Activated naive CD8-positive, alpha-beta T cell treated with anti-CD3 and anti-CD28 coated beads, Interleukin-2, amount 10 ng/mL, durations not matched to agents 7 days and 5 days (primary cell): ENCODE measurements around the gene CCDC102A. TPM values are rescaled to one million over a fixed set of nuclear protein-coding genes. Genes with fewer than 3 reads are reported as not detected.
A peak's percentile ranks its signal among the peaks of the same experiment; 100 is the strongest.
"Not testable (repeated sequence)": the region's sequence is repeated elsewhere in the genome, so short reads cannot be mapped to it uniquely, and the experiment has no call there.

ENCODE experiments used
- ATAC-seq: fragments of 150-1000 bp; cut with Tn5 transposase; one replicate; pipeline ENCODE4 v1.10.0; 2021; ENCODE audit warnings: low read depth, moderate library complexity
- POLR2A ChIA-PET: fragments of 350-600 bp; sonication (Branson Sonifier 250); formaldehyde crosslinking; loops from one replicate; lab custom pipeline; 2021; ENCODE audit warnings: antibody characterized with exemption; lab: Charles Lee
- DNase-seq: peaks from one replicate; pipeline ENCODE4 v3.0.0; 2021
- H3K27ac Mint-ChIP-seq: one replicate; pipeline ENCODE4 v1.8.0; 2022; ENCODE audit warnings: mild to moderate bottlenecking, mixed read lengths
- H3K27me3 Mint-ChIP-seq: one replicate; pipeline ENCODE4 v1.8.0; 2022; ENCODE audit warnings: mild to moderate bottlenecking, moderate library complexity, mixed read lengths
- H3K36me3 Mint-ChIP-seq: one replicate; pipeline ENCODE4 v1.8.0; 2021; ENCODE audit warnings: mild to moderate bottlenecking, mixed read lengths
- H3K4me1 Mint-ChIP-seq: one replicate; pipeline ENCODE4 v1.8.0; 2021; ENCODE audit warnings: mixed read lengths
- H3K4me3 Mint-ChIP-seq: one replicate; pipeline ENCODE4 v1.8.0; 2022; ENCODE audit warnings: mild to moderate bottlenecking, moderate library complexity, mixed read lengths
- H3K9me3 Mint-ChIP-seq: one replicate; pipeline ENCODE4 v1.8.0; 2021; ENCODE audit warnings: mixed read lengths
- total RNA-seq, 2 experiments: library from RNA; stranded (reverse); gene quantifications; one replicate each; pipeline ENCODE4 v1.2.3, GENCODE V29; 2021

The CCDC102A gene
- total RNA-seq, 2 experiments from 2014 or later = 11.3 to 15.1 TPM

DNA sequence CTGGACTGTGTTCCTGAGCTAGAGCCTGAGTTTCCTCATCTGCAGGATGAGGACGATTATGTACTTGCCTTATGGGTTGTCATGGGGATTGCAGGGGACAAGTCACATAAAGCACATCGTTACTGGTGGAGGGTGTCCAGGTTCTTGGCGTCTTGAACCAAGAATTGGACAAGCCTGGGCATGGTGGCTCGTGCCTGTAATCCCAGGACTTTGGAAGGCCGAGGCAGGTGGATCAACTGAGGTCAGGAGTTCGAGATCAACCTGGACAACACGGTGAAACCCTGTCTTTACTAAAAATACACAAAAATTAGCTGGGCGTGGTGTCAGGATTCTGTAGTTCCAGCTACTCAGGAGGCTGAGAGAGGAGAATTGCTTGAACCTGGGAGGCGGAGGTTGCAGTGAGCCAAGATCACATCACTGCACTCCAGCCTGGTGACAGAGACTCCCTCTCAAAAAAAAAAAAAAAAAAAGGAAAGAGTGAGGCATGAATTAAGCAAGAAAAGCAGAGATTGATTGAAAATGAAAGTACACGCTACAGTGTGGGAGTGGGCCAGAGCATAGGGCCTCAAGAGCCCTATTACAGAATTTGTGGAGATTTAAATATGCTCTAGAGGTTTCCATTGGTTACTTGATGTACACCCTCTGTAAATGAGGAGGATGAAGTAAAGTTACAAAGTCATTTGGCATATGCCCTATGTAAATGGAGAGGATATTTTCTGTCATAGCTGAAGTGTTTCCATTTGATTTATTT is 36.8 kb upstream of the CCDC102A start:
- H3K27ac Mint-ChIP-seq = no peak overlapping the region
- no peak for DNase-seq
- H3K4me1 Mint-ChIP-seq = peaks cover 28% of the 10 kb centered on the region
- H3K9me3 Mint-ChIP-seq = peaks cover 10% of the 10 kb centered on the region
- no peak overlapping the region for H3K4me3 Mint-ChIP-seq
- no peaks in the 10 kb centered on the region for H3K27me3 Mint-ChIP-seq
- H3K36me3 Mint-ChIP-seq = peaks cover 27% of the 10 kb centered on the region
- ATAC-seq = no peak
- POLR2A ChIA-PET = interaction anchor here (0.7 kb wide), 1 partner anchor 16 kb away, joined by 5 read pairs; no protein-coding TSS in a partner anchor

DNA sequence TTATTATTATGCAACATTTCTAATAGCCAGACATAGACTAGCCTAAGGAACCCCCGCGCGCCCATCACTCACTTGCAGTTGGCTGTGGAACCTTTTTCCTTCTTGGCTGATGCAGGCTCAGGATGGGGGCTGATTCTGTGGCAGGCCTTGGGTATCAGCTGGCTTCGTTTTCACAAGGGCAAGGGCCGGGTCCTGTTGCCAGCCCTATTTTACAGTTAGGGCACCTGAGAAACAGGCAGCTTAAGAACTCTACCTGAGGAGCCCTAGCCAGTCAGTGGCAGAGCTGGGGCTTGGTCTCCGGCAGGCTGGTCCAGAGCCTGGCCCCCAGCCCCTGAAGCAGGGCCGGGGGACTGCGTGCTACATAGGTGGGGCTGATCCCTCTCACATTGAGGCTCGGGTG is 34.7 kb upstream of the CCDC102A start:
- no peaks in the 10 kb centered on the region for H3K27me3 Mint-ChIP-seq
- no peak overlapping the region for H3K4me3 Mint-ChIP-seq
- H3K36me3 Mint-ChIP-seq = peaks cover 29% of the 10 kb centered on the region
- ATAC-seq = no peak
- DNase-seq = no peak
- H3K27ac Mint-ChIP-seq = no peak overlapping the region
- peaks cover 10% of the 10 kb centered on the region for H3K9me3 Mint-ChIP-seq
- POLR2A ChIA-PET = no interaction called here
- H3K4me1 Mint-ChIP-seq = peaks cover 8% of the 10 kb centered on the region

DNA sequence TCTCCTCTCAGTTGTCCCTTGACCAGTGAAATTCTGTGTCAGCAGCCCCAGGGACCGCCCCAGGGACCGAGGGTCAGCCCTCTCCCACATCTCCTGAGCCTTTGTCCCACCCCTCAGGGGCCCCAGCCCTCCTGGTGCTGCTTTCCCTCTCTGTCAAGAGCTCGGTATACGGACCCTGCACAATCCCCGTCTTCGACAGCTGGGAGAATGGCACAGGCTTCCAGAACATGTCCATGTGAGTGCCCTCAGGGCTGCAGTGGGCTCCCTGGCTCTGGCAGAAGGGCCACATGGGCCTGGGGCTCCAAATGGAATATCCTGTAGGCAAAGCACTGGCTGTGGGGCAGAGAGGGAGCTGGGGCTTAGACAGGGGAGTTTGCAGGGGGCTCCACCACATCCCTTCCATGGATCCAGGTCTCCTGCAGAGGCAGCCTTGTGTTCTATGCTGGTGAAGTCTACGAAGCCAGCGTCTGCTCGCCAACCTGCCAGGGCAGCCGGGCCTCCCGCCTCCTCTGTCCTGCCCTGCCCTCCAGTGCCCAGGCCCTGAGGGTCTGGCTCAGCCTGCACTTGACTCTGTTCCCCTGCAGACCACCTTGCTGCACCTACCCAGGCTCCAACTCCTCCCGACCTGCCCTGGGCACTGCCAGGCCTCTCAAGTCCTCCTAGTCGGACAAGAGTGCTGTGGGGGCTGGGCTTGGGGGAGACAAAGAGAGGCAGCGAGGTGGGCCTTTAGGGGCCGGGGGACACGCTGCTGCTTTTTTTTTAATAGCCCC is 34.1 kb upstream of the CCDC102A start:
- ATAC-seq = no peak
- Mint-ChIP-seq H3K36me3 (peaks cover 33% of the 10 kb centered on the region), H3K4me1 (peaks cover 7% of the 10 kb centered on the region), H3K9me3 (peaks cover 10% of the 10 kb centered on the region), H3K27ac (no peak overlapping the region), H3K27me3 (no peaks in the 10 kb centered on the region), H3K4me3 (no peak overlapping the region)
- DNase-seq = no peak
- POLR2A ChIA-PET = no interaction called here

DNA sequence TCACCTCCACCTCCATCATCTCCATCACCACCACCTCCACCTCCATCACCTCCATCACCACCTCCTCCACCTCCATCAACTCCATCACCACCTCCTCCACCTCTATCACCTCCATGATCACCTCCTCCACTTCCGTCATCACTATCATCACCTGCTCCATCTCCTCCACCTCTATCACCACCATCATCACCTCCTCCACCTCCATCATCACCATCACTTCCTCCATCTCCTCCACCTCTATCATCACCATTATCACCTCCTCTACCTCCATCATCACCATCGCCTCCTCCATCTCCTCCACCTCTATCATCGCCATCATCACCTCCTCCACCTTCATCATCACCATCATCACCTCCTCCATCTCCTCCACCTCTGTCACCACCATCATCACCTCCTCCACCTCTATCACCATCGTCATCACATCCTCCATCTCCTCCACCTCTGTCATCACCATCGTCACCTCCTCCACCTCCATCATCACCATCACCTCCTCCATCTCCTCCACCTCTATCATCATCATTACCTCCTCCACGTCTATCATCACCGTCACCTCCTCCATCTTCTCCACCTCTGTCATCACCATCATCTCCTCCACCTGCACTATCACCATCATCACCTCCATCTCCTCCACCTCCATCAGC is 33.1 kb upstream of the CCDC102A start:
- peak overlapping the region; percentile 65 for H3K27ac Mint-ChIP-seq
- POLR2A ChIA-PET = no interaction called here
- peaks cover 32% of the 10 kb centered on the region for H3K36me3 Mint-ChIP-seq
- DNase-seq (no peak), ATAC-seq (no peak)
- peaks cover 10% of the 10 kb centered on the region for H3K9me3 Mint-ChIP-seq
- H3K4me1 Mint-ChIP-seq = peaks cover 7% of the 10 kb centered on the region
- no peaks in the 10 kb centered on the region for H3K27me3 Mint-ChIP-seq
- H3K4me3 Mint-ChIP-seq = no peak overlapping the region

DNA sequence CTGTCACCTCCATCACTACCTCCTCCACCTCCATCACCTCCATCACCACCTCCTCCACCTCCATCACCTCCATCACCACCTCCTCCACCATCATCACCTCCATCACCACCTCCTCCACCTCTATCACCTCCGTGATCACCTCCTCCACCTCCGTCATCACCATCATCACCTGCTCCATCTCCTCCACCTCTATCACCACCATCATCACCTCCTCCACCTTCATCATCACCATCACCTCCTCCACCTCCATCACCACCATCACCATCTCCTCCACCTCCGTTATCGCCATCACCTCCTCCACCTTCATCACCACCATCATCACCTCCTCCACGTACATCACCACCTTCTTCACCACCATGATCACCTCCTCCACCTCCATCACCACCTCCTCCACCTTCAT is 32.4 kb upstream of the CCDC102A start:
- ATAC-seq, H3K4me1 Mint-ChIP-seq, H3K4me3 Mint-ChIP-seq, H3K27me3 Mint-ChIP-seq, DNase-seq, H3K27ac Mint-ChIP-seq, H3K9me3 Mint-ChIP-seq, POLR2A ChIA-PET: not testable (repeated sequence)
- H3K36me3 Mint-ChIP-seq = peaks cover 31% of the 10 kb centered on the region

DNA sequence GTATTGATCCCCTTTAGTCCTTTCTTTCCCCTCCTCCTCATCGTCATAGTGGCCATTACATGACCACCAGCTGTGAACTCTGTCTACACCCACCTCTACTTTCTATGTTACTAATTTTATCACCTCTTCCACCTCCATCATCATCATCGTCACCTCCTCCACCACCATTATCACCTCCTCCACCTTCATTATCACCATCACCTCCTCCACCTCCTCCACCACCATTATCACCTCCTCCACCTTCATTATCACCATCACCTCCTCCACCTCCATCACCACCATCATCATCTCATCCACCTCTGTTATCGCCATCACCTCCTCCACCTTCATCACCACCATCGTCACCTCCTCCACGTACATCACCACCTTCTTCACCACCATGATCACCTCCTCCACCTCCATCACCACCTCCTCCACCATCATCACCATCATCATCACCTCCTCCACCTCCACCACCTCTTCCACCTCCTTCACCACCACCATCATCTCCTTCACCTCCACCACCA is 31.9 kb upstream of the CCDC102A start:
- no peak for ATAC-seq
- Mint-ChIP-seq H3K4me1 (peaks cover 4% of the 10 kb centered on the region), H3K36me3 (peaks cover 33% of the 10 kb centered on the region), H3K27ac (no peak overlapping the region), H3K27me3 (no peaks in the 10 kb centered on the region), H3K4me3 (no peak overlapping the region), H3K9me3 (peaks cover 10% of the 10 kb centered on the region)
- DNase-seq = no peak
- POLR2A ChIA-PET = no interaction called here

DNA sequence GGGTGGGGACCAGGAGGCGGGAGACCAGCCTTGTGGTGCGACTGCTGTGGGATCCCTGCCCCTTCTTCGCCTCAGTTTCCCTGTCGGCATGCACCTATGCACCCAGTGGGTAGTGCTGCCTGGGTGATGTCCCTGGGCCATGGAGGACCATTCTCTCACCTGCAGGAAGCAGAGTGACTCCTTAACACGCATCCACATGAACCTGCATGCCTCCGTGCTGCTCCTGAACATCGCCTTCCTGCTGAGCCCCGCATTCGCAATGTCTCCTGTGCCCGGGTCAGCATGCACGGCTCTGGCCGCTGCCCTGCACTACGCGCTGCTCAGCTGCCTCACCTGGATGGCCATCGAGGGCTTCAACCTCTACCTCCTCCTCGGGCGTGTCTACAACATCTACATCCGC is 31.3 kb upstream of the CCDC102A start:
- Mint-ChIP-seq H3K27me3 (no peaks in the 10 kb centered on the region), H3K36me3 (peaks cover 35% of the 10 kb centered on the region), H3K4me3 (no peak overlapping the region), H3K27ac (no peak overlapping the region), H3K9me3 (peaks cover 10% of the 10 kb centered on the region), H3K4me1 (peaks cover 3% of the 10 kb centered on the region)
- DNase-seq (no peak), ATAC-seq (no peak)
- POLR2A ChIA-PET = no interaction called here

DNA sequence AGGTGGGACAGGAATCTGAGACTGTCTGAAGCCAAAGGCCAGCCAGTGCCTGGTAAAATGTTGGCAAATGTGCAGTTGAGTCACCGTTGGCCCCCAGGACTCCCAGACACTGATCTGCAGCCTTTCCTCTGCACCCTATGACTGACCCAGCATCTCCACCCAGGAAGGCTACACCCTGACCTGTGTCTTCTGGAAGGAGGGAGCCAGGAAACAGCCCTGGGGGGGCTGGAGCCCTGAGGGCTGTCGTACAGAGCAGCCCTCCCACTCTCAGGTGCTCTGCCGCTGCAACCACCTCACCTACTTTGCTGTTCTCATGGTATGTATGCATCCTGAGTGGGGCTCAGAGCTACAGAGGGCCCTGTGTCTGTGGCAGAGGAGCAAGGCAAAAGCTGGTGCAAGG is 30.1 kb upstream of the CCDC102A start:
- Mint-ChIP-seq H3K27ac (no peak overlapping the region), H3K9me3 (peaks cover 10% of the 10 kb centered on the region), H3K36me3 (peaks cover 40% of the 10 kb centered on the region), H3K4me1 (peaks cover 3% of the 10 kb centered on the region), H3K27me3 (peaks cover 2% of the 10 kb centered on the region), H3K4me3 (no peak overlapping the region)
- DNase-seq = no peak
- no peak for ATAC-seq
- POLR2A ChIA-PET = interaction anchor here (0.6 kb wide), 1 partner anchor 230 kb away, joined by 5 read pairs; no protein-coding TSS in a partner anchor

DNA sequence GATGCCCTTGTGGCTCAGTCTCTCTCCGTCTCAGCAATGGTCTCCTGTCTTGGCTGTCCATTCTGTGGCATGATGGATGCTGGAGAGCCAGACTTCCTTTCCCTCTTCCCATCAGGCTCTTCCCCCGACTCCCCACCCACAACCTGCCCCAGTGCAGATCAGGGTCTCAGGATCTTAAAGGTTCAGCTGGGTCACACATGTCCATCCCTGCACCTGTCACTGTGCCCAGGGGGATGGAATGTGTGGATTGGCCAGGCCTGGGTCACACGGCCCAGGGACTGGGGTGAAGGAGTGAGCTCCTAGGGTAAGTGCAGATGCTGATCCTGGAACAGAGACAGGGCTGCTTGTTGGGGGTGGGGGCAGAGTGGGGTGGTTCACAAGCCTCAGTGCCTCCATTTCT is 29.1 kb upstream of the CCDC102A start:
- ATAC-seq = no peak
- no peak for DNase-seq
- POLR2A ChIA-PET = no interaction called here
- Mint-ChIP-seq H3K4me1 (peaks cover 3% of the 10 kb centered on the region), H3K27me3 (peaks cover 2% of the 10 kb centered on the region), H3K27ac (no peak overlapping the region), H3K36me3 (peaks cover 46% of the 10 kb centered on the region), H3K9me3 (peaks cover 15% of the 10 kb centered on the region), H3K4me3 (no peak overlapping the region)

DNA sequence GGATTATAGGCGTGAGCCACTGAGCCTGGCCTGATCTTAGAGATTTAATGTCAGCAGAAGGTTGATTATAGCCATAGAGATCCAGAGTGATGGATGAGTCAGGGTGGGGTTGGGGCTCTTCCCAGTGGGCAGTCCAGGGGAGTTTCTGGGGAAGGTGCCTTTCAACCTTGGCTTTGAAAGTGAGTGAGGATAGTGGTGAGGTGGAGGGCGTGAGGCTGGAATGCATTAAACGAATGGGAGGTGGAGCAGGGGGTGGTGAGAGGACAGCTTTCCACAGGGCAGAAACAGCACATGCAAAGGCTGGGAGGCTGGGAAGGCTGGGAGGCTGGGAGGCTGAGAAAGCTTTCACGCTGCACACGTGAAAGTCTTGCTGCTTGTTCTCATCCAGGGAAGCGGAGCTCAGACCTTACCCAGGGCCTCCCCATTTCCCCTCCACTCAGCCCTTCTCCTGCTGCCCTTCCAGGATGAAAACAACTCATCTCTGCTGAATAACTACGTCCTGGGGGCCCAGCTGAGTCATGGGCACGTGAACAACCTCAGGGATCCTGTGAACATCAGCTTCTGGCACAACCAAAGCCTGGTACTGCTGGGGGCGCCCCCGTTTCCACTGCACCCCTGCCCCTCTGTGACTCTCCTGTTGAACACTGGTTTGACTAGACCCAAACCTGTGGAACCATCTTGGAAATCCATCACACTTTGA is 28.4 kb upstream of the CCDC102A start:
- Mint-ChIP-seq H3K9me3 (peaks cover 17% of the 10 kb centered on the region), H3K36me3 (peaks cover 46% of the 10 kb centered on the region), H3K27ac (no peak overlapping the region), H3K4me1 (peaks cover 3% of the 10 kb centered on the region), H3K27me3 (peaks cover 2% of the 10 kb centered on the region), H3K4me3 (no peak overlapping the region)
- DNase-seq = no peak
- no peak for ATAC-seq
- POLR2A ChIA-PET = no interaction called here

DNA sequence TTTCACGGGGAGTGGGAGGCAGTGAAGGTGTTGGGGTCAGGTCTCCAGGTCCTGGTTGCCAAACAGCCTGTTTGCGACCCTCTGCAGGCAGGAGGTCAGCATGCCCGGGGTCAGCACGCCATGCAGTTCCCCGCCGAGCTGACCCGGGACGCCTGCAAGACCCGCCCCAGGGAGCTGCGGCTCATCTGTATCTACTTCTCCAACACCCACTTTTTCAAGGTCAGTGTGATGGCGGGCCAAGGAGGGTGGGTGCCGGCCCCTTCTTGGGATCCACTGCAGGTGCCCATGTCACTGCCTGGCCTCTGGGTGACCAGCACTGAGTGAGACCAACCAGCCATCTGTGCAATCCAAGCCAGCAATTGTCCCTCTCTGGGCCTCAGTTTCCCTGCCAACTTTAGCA is 27.4 kb upstream of the CCDC102A start:
- DNase-seq (no peak), ATAC-seq (no peak)
- Mint-ChIP-seq H3K27ac (no peak overlapping the region), H3K36me3 (peaks cover 41% of the 10 kb centered on the region), H3K9me3 (peaks cover 13% of the 10 kb centered on the region), H3K27me3 (peaks cover 2% of the 10 kb centered on the region), H3K4me1 (no peaks in the 10 kb centered on the region), H3K4me3 (no peak overlapping the region)
- POLR2A ChIA-PET = no interaction called here

DNA sequence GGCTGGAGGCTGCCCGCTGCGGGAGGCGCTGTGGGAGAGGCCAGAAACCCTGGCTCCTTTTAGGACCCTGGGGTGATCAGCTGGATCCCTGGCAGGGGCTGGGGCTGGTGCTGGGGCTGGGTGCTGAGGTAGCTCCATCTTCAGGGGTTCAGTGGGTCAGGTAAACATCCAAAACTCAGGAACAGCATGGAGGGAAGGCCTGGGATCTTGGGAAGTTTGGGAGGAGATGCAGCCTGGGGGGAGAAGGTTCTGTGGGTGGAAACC is 27.0 kb upstream of the CCDC102A start:
- Mint-ChIP-seq H3K9me3 (peaks cover 13% of the 10 kb centered on the region), H3K4me1 (no peaks in the 10 kb centered on the region), H3K4me3 (no peak overlapping the region), H3K27me3 (peaks cover 2% of the 10 kb centered on the region), H3K27ac (no peak overlapping the region), H3K36me3 (peaks cover 41% of the 10 kb centered on the region)
- POLR2A ChIA-PET = no interaction called here
- DNase-seq (no peak), ATAC-seq (no peak)
